NCI-H524 (cell line): ENCODE measurements around the gene MAT2B.
A peak's percentile ranks its signal among the peaks of the same experiment; 100 is the strongest.

Experiments used
- DNase-seq, 2 experiments: peaks; one replicate each; lab custom pipeline; 2025; lab: John Stamatoyannopoulos, UW

The MAT2B gene

DNA sequence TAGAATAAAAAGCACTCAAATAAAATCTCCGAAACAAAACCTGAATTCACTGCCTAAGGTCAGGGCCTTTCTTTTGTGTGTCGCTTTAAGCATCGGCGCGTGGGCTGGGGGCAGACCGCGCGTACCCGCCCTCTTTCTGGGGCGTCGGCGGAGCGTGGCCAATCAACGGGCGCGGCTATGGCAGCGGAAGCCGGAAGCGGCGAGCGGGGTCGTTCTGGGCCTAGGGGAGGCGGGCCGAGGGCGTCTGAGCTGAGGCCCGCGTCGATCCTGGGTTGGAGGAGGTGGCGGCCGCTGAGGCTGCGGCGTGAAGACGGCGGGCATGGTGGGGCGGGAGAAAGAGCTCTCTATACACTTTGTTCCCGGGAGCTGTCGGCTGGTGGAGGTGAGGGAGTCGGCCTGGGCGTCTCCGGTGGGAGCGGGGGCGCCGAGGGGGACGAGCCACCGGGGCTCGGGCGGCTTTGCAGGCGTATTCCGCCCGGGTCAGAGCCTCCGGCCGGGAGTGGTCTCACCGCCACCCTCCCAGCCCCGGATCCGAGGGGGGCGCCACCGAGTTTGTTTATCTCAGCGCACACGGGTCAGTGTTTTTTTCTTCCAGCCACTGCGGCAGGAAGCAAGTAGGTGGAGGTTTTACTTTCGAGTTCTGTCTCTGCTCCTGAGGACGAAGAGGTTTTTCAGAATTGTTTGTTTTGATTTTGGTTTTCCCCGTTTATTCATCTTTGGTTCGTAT is at the start of gene MAT2B:
TSS of gene MAT2B (plus strand) at position 252 of the 727 bp plus-strand sequence. CDS start at position 320, 68 bp downstream.
- peak; percentile 81 to 90 for DNase-seq

DNA sequence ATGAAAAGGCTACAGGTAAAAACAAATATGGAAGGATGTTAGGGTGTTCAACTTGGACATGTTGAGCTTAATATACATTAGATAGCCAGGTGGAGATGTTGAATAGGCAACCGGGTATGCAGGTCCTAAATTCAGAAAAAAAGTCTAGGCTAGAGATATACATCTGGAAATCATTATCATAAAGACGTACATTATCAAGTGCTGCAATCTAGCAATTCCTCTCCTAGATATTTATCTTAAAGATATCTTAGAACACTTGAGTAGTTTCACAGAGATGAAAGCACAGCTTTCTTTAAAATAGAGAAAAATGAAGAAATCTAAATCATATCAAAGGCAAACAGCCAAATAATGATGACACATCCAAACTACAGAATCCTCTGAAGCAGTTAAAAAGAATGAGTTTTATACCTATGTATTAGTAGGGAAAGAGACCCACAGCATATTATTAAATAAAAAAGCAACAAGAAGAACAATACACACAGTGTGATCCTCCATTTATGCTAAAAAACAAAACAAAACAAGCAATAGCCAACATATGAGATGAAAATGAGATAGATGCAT is 49.3 kb upstream of the MAT2B start:
- no peak for DNase-seq

DNA sequence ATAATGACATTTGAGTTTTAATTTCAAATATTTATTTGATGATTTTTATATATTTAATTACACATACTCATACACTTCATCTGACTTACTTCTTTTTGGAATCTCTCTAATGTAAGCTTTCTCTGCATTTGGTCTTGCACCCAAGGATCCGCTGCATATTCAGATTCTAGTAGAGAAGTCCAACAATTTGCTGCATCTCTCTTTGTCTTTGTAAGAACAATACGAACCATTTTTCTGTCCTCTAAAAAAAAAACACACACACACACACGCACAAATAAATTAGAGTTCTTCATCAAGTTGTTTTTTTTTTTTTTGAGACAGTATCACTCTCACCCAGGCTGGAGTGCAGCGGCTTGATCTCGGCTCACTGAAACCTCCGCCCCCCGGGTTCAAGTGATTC is 48.6 kb upstream of the MAT2B start:
- no peak for DNase-seq

DNA sequence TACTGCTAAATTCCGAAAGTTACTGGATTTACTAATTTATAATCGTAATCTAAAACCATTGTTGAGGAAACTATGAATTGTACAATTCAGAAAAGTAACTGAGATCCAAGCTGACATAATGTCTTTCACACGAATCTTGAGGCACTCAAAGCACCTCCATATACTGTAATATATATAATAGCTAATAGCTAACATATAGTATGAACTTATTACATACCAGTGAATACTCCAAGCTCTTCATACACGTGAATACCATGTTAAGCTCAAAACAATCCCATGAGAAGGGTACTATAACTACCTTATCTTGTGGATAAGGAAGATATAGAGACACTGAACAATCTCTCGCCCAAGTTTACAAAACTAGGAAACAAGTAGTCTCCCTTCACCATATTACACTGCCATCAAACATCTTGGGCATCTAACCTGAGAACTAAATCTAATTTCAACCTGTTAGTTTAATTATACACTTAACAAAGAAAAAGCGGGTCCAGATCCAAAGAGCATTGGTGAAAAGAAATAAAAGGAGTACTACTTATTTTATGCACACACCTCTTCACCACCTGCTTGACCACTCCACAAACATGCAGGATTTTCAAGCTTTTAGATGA is 46.5 kb upstream of the MAT2B start:
- peak in 1 of 2 experiments; percentile 34 for DNase-seq

DNA sequence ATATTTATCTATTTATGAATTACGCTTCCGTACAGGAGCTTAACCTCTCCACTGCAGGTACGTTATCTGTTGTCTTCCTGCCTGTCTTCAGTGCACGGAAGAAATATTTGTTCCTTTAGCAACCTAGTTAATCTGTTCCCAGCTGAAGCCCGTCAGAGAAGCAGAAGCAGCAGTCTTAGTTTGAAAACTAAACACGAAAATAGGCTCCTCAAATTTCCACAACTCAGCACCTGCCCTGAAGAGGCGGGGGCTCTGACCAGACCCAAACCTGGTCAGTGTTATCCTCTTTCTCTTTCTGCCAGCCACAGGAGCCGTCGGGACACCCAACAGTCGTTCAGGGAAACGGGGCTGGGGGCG is 46.0 kb upstream of the MAT2B start:
- DNase-seq: no peak

DNA sequence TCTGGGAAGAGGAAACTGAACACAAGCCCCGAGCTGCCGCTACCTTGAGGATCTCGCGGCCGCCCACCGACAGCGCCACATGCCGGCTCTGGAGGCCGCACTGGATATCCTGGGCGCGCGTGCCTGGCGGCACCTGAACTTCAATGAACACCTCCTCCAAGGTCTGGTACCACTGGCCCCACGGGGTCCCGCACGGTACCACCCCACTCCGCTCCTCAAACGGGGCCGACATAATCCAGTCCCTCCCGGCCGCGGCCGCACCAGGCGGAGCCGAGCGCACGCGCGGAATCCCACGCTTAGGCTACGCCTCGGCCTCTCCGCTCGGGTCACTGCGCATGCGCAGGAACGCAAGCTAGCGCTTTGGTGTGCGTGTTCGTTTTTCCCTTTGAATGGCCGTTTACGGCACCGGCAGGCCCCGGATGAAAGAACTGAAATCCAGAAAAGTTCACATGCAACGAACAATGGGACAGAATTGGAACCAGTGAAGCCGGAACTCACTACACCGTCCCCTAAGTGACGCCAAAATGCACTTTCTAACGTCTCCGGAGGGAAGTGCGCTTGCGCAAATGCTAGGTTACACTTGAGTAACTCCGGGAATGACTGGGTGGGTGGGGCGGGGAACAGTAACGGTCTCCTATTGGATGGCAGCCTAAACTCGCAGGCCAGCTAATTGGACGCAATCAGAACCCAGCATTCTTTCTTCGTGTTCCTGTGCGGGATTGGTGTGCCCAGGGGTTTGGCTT is 45.4 kb upstream of the MAT2B start, which contains the start of gene NUDCD2:
TSS of gene NUDCD2 (minus strand) at position 284 of the 743 bp plus-strand sequence. CDS start at position 232, 52 bp downstream.
- peak; percentile 92 to 98 for DNase-seq

DNA sequence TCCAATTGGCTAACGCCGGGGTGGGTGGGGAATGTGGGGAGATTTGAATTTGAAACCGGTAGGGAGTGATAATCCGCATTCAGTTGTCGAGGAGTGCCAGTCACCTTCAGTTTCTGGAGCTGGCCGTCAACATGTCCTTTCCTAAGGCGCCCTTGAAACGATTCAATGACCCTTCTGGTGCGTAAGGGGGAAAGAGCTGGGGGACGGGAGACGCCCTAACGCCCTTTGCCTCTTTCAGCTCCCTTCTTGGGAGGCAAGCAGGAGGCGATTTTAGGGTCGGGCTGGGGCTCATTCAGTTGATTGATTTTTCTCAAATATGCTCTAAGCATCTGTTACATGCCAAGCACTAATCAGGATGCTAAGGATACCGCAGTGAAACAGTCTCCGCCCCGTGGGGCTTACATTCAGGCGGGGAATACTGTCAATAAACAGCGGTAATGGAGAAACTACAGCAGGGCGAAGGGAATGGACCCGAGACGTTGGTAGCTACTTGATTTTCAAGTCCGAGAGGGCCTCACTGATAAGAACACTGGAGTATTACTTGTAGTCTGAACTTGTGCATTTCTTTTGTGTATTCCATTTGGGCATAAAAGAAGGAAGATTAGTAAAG is 44.8 kb upstream of the MAT2B start, which contains the start of gene HMMR:
TSS of gene HMMR (plus strand) at position 71 of the 610 bp plus-strand sequence. CDS start at position 132, 61 bp downstream.
- DNase-seq: peak; percentile 72 to 80

DNA sequence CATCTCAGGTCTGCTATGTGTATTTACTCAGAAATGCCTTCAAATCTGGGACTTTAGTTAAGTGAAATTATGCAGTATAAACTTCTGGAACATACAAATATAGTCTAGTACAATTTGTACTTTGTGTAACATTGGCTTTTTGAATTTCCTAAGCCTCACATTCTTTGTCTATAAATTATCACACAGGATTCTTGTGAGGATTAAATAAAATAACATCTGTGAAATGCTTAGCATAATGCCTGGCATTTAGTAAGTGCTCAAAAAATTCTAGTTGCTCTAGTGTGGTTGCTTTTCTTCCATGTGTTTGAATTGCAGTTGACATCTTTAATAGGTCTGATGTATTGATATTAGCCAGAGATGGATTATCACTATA is 42.4 kb upstream of the MAT2B start:
- DNase-seq: peak in 1 of 2 experiments; percentile 9

DNA sequence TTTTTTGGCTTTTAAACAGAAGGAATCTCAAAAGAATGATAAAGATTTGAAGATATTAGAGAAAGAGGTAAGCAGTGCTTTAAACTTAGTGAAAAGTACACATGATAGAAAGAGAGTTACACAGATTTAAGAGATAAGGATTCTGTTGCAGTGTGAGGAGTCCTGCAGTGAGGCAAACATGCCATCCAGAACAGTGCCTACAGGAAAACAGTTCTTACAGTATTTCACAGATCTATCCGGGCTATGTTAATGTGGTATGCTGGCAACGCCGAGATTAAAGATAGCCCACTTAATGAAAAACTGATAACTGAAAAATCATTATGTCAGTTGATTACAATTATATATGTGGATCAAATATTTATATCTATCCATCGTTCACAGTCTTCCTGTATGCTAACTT is 37.7 kb upstream of the MAT2B start:
- DNase-seq: no peak

DNA sequence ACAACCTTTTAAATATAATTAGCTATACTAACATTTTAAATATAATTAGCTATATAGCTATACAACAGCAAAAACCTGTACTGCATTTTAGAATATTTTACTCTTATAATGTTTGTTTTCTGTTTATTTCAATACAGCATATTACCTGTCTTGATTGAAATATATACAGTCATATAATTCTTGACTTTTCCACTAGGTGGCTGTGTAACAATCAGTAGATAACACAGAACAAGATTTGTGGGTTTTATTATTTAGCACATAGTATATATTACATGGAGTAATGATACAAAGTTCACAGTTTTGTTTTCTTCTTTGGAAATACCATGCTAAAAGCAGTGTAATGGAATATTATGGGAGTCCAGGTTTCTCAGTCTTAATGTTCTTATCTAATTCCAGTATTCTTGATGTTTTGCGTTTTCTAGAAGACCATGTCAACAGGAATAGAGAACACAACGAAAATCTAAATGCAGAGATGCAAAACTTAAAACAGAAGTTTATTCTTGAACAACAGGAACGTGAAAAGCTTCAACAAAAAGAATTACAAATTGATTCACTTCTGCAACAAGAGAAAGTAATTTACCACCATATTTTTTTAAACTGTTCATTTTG is 31.7 kb upstream of the MAT2B start:
- no peak for DNase-seq

DNA sequence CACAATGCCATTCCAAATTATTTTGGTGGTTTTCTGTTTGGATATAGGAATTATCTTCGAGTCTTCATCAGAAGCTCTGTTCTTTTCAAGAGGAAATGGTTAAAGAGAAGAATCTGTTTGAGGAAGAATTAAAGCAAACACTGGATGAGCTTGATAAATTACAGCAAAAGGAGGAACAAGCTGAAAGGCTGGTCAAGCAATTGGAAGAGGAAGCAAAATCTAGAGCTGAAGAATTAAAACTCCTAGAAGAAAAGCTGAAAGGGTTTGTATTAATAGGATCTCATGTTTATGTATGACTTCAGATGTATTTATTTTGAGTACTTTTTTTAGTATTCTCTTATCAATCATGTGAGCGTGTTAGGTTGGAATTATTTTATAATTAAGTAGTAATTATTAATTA is 30.0 kb upstream of the MAT2B start:
- no peak for DNase-seq

DNA sequence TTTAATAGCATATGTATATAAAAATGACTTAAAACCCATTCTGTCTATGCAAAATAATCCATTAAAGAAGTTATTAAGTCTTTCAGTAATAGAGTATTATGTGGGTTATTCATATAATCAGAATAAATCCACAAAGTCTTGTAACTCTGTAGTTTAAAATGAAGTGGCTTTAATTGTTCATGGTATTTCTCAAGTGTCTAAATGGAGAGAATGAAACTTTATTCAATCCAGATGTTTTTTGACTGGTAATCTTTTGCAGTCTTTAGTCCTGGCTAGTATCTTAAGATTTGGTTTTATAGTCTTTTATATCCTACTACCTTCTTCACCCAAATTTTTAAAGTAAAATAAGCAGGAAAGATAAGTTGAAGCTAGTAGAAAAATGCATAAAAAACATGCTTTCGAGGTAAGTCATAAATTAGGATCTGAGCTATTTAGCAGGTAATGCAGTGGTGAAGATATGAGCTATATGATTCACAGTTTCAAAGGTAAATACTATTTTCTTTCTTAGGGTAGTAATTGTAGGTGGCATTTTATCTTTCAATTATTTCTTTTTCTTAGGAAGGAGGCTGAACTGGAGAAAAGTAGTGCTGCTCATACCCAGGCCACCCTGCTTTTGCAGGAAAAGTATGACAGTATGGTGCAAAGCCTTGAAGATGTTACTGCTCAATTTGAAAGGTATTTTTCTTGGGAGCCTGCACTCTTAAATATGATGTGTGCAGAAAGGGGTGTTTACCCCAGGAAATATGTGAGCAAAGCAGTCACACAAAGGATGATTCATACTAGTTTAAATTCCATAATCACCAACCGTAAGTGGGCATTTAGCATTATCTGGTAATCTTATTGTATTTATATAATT is 27.1 kb upstream of the MAT2B start:
- no peak for DNase-seq

DNA sequence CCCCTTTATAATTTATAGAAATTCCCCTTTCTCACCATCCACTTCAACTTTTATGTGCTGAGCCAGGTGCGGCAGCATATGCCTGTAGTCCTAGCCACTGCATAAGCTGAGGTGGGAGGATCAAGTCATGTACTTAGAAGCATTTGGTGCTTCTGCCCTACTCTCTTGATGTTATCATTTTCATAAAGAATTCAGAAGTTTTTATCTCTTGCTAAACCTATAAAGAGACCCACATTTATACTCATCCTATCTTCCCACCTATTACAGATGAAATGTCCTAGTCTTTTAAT is 26.5 kb upstream of the MAT2B start:
- peak in 1 of 2 experiments; percentile 34 for DNase-seq

DNA sequence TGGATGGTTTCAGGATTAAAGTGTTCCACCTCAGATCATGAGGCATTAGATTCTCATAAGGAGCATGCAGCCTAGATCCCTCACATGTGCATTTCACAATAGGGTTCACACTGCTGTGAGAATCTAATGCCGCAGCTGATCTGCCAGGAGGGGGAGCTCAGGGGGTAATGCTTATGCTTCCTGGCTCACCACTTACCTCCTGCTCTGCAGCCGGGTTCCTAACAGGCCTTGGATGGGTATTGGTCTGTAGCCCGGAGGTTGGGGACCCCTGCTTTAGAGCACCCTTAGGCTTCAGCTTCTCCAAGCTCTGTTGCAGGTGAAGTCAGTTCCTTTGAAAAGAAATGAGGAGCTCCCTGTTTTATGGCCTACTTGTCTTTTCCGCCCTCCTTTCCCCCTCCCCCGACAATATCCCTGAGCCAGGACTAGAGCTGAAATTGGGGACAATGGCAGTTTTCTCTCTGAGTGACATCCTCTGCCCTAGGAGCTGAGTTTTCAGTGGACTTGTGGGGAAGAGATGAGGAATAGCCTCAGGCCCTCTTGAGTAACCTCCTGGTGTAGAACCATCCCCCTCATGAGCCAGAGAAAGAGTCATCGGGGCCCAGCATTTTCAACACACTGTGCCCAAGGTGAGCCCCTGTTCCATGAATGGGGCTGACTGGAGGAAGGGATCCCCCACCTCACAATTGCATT is 16.2 kb upstream of the MAT2B start:
- peak in 1 of 2 experiments; percentile 4 for DNase-seq

DNA sequence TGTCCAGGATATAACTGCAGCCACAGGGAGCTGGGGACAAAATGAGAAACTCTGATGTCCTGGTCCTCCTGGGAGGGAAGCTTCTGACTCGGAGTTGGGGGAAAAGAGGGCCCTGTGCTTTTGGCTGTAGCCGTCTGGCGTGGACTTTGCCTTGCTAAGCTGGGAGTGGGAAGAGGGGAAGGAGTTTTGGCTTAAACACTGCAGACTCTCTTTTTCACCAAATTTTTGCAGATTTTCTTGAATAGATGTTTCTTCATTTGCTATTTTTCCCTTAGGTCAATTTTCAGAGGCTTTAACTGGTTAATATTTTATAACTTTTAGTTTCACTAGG is 15.7 kb upstream of the MAT2B start:
- DNase-seq: no peak

DNA sequence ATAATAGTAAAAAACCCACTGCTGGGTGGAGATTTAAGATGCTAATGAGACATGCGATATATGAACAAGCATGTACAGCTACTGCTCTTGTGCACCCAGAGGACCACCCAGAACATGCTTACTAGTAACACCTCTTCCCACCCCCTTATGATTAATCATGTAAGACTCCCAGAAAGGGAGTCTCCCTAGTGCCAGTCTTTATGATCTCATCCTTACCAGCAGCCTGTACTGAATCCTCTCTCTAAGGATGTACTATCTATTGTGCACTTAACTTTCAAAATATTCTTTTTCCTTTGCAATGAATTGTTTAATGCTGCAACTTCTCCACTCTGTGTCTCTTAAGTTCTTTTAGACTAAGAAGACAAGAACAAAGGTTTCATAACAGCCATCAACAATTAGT is 9.1 kb upstream of the MAT2B start:
- no peak for DNase-seq

DNA sequence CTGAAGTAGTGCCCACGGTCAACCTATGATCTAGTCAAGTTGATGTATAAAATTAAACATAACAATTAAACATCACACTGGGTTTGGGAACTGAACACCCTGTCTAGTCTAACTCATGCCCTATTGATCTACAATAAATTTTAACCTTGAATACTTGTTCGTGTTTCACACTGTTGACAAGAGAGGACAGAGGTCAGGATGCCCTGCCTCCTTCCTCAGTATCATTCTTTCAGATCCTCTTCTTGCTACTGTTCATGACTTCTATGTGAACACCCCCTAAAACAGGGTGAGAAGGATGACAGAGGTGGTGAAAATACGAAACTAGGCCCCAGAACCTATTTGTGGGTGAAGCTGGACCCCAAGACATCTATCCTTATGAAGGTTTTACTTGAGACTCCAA is 8.1 kb upstream of the MAT2B start:
- DNase-seq: no peak

DNA sequence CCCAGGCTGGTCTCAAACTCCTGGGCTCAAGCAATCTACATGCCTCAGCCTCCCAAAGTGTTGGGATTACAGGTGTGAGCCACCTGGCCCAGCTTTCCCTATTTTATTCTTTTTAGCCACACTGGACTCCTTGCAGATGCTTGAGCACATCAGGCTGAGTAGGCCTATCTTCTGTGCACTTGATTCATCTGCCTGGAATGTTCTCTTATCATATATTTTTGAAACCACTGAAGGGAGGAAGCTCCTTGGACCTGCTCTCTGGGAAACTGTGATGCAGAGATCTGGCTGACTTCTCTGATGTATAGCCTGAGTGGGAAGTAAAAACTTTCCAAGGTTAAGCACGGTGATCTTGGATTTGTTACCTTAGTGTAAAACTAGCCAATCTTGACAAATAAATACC is 6.5 kb upstream of the MAT2B start:
- no peak for DNase-seq

DNA sequence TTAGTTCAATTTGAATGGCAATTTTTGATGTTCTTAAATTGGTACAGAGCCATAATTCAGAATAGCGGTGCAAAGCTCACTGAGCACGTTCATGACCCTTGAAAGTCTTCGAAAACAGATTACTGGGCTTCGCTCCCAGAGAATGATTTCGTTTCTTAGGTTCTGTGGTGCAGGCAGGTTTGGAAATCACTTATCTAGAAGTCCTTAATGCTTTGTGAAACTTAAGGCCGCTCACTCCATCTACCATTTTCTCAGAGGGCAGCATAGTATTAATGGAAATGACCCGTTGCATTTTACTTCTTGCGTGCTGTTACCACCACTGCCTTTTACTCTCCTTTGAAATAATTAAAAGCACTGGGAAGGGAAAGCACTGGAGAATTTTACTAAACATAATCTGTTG is 2.9 kb upstream of the MAT2B start:
- no peak for DNase-seq
